ENCODE measurements around the gene CDR2.

- no peak for TF ChIP-seq ZNF384 (IDR thresholded peaks at IDR 0.05)
- no peak for TF ChIP-seq ELF4 (IDR thresholded peaks at IDR 0.05)
Observed at GRCh38 chr16:22312897-22313781, 61.3 kb downstream of the CDR2 start.
